GM12878 (cell line): Measurements from ENCODE around the gene HLA-DMA. TPM values are rescaled to one million over a fixed set of nuclear protein-coding genes. Genes with fewer than 3 reads are reported as not detected.

Experiments
- ATAC-seq: fragments of 200-7000 bp; cut with Tn5 transposase; 3 replicates; pipeline ENCODE4 v1.9.1; 2020; ENCODE audit warnings: mild to moderate bottlenecking, moderate library complexity
- BruUV-seq: library from RNA; stranded (reverse); fragments of 400-500 nt; replicated peaks from 2 replicates; lab custom pipeline; 2021; lab: Mats Ljungman, UMichigan
- CTCF ChIA-PET: fragments of 300-600 bp; sonication (Branson Sonifier 250); formaldehyde crosslinking; extraction: SDS; loops from one replicate; lab custom pipeline; 2021; ENCODE audit warnings: inconsistent platforms; lab: Yijun Ruan, JAX
- POLR2A ChIA-PET: fragments of 350-600 bp; formaldehyde crosslinking; extraction: SDS; loops from one replicate; lab custom pipeline; 2021; ENCODE audit warnings: inconsistent platforms; lab: Charles Lee
- RAD21 ChIA-PET: fragments of 300-600 bp; sonication (Branson Sonifier 250); formaldehyde crosslinking; loops from one replicate; lab custom pipeline; 2023; ENCODE audit warnings: antibody characterized with exemption; ENCODE audit not compliant: unreplicated experiment; lab: Charles Lee
- SMC1A ChIA-PET: fragments of 300-600 bp; sonication (Branson Sonifier 250); formaldehyde crosslinking; loops from one replicate; lab custom pipeline; 2023; ENCODE audit not compliant: unreplicated experiment, uncharacterized antibody; lab: Charles Lee
- DNase-seq: peaks from one replicate; pipeline ENCODE4 v3.0.0-alpha.2; 2011; ENCODE audit warnings: low read depth, low spot score
- FAIRE-seq: peaks from 3 replicates; lab custom pipeline; 2011; peaks lifted over from hg19 to GRCh38; lab: Jason Lieb, UNC
- H2AFZ ChIP-seq: 2 replicates; pipeline ENCODE4 v1.6.0; 2011; ENCODE audit warnings: low read depth, low read length, control low read depth; ENCODE audit not compliant: control insufficient read depth
- H3K27ac ChIP-seq: 2 replicates; pipeline ENCODE4 v1.5.1; 2011; ENCODE audit warnings: control low read depth; ENCODE audit not compliant: control insufficient read depth, insufficient read depth
- H3K27me3 ChIP-seq, 2 experiments: replicated peaks in 1 of 2; 2 replicates each; pipeline versions ENCODE4 v1.6.0 to v1.6.1; 2011; ENCODE audit warnings: low read length in 1 of 2; ENCODE audit not compliant: control insufficient read depth in 2 of 2, insufficient read depth in 2 of 2
- H3K36me3 ChIP-seq, 2 experiments: 2 replicates each; pipeline ENCODE4 v1.5.1; 2011; ENCODE audit warnings: low read length in 1 of 2; ENCODE audit not compliant: control insufficient read depth in 2 of 2, insufficient read depth in 2 of 2
- H3K4me1 ChIP-seq: 2 replicates; pipeline ENCODE4 v1.6.1; 2011; ENCODE audit warnings: mild to moderate bottlenecking, low read length, moderate library complexity, mixed read lengths; ENCODE audit not compliant: control insufficient read depth, insufficient read depth
- H3K4me2 ChIP-seq: 2 replicates; pipeline ENCODE4 v1.6.0; 2011; ENCODE audit warnings: control low read depth; ENCODE audit not compliant: control insufficient read depth, insufficient read depth
- H3K4me3 ChIP-seq: fragments of 200-600 bp; sonication (generic); 2 replicates; pipeline ENCODE4 v1.5.1; 2016
- H3K79me2 ChIP-seq: 2 replicates; pipeline ENCODE4 v1.6.0; 2011; ENCODE audit warnings: low read length; ENCODE audit not compliant: control insufficient read depth, insufficient read depth
- H3K9ac ChIP-seq: 2 replicates; pipeline ENCODE4 v1.8.0; 2011; ENCODE audit warnings: low read length, control low read depth, mixed read lengths; ENCODE audit not compliant: control insufficient read depth, insufficient read depth
- H3K9me3 ChIP-seq: replicated peaks from 3 replicates; pipeline ENCODE4 v1.5.1; 2011; ENCODE audit warnings: mild to moderate bottlenecking, low read length; ENCODE audit not compliant: control insufficient read depth, insufficient read depth
- H4K20me1 ChIP-seq: 2 replicates; pipeline ENCODE4 v1.6.0; 2011; ENCODE audit not compliant: control insufficient read depth, insufficient read depth
- CUX1 ChIP-seq: IDR thresholded peaks from 2 replicates; pipeline ENCODE4 v1.6.1; 2012; ENCODE audit warnings: improper control_type of control experiment, low read depth, low read length; ENCODE audit not compliant: insufficient replicate concordance
- PAX8 ChIP-seq: fragments of 450-650 bp; IDR thresholded peaks from 2 replicates; pipeline ENCODE4 v1.6.1; 2017; ENCODE audit warnings: mild to moderate bottlenecking, moderate library complexity
- POLR2AphosphoS2 ChIP-seq: IDR thresholded peaks from 2 replicates; pipeline ENCODE4 v1.6.1; 2011; ENCODE audit warnings: low read depth, mild to moderate bottlenecking, low read length, improper control_type of control experiment, moderate library complexity
- POLR2AphosphoS5 ChIP-seq: IDR thresholded peaks from 2 replicates; pipeline ENCODE4 v1.6.1; 2011; ENCODE audit warnings: mild to moderate bottlenecking, low read length, inconsistent platforms
- RAD51 ChIP-seq: fragments of 450-650 bp; IDR thresholded peaks from 2 replicates; pipeline ENCODE4 v1.6.1; 2016; ENCODE audit warnings: moderate library complexity, mild to moderate bottlenecking, inconsistent platforms
- USF2 ChIP-seq: IDR thresholded peaks from 2 replicates; pipeline ENCODE4 v1.6.1; 2011; ENCODE audit warnings: low read depth, low read length, improper control_type of control experiment, borderline replicate concordance
- WGBS: methylation state at CpG from one replicate; pipeline ENCODE4 v1.1.6; 2016; ENCODE audit warnings: low lambda C conversion rate; ENCODE audit not compliant: insufficient replicate concordance, insufficient coverage; ENCODE audit errors: missing lambda C conversion rate; 5-methylcytosine and 5-hydroxymethylcytosine counted together
- in situ Hi-C: fragments of 300-500 bp; cut with MboI; formaldehyde crosslinking; loops from 9 replicates; pipeline ENCODE4 v1.14.3; 2018; ENCODE audit warnings: mixed read lengths
- intact Hi-C: fragments of 100-400 bp; cut with micrococcal nuclease; formaldehyde crosslinking; loops from one replicate; pipeline ENCODE4 v1.14.2; 2022; ENCODE audit not compliant: unreplicated experiment
- polyA plus RNA-seq, 11 experiments: library from polyadenylated mRNA; depleted of rRNA in 4 of 11; unstranded in 6 of 11; stranded (reverse) in 5 of 11; fragments of >200 nt; fragmentation: Nextera tagmentation in 4 of 11; fragmentation: Illumina TruSeq in 1 of 11; extraction: Ambion mirVana in 4 of 11; extraction: Trizol in 1 of 11; gene quantifications; 1 replicate in 1 of 11; 2 replicates in 10 of 11; pipeline versions ENCODE4 v1.2.1 to v1.2.3, GENCODE V29; 2011 to 2016; ENCODE audit warnings: inconsistent platforms in 2 of 11, missing spikeins in 2 of 11, low read depth in 1 of 11
- total RNA-seq, 4 experiments: library from RNA; depleted of rRNA in 3 of 4; stranded (reverse); fragments of >200 nt in 3 of 4; fragmentation: Illumina TruSeq in 1 of 4; extraction: Trizol in 1 of 4; gene quantifications; 2 replicates each; pipeline versions ENCODE4 v1.2.1 to v1.2.3, GENCODE V29; 2013 to 2021

Gene HLA-DMA
- total and polyA plus RNA-seq, 10 of the 15 experiments (the other 5 are each of a cell fraction or from before 2014, with no cell fraction given) = 177 to 552 (median 309) TPM

GRCh38 chr6:32983493-32983848 lies 30.6 kb upstream of the HLA-DMA start (continued):
- no peak for TF ChIP-seq USF2
- TF ChIP-seq, all 136 proteins: peak for 0

- no peak overlapping the region for H3K4me2 ChIP-seq
- RAD21 ChIA-PET = interaction anchor here (0.9 to 9.0 kb wide), 17 partner anchors 10 to 144 kb away, joined by 3 to 135 read pairs (median 25); partner anchors contain the start of genes BRD2, HLA-DMA, HLA-DMB and TAP2
- no peak for TF ChIP-seq RAD51
- peak; percentile 75 for TF ChIP-seq POLR2AphosphoS2
- TF ChIP-seq POLR2AphosphoS5 = peak; percentile 70
- TF ChIP-seq CUX1 = peak; percentile 30
- TF ChIP-seq PAX8 = no peak
- no peaks in the 10 kb centered on the region for H3K27me3 ChIP-seq
- no peak overlapping the region for H2AFZ ChIP-seq
- 33% methylated on average over 6 of the region's 6 CpGs for WGBS
- H3K9ac ChIP-seq = no peak overlapping the region
- H3K79me2 ChIP-seq = peaks cover 8% of the 10 kb centered on the region
- in situ Hi-C loops (no loop called here), intact Hi-C loops (no loop called here)
- H3K27ac ChIP-seq = no peak overlapping the region
- H3K4me3 ChIP-seq = no peak overlapping the region
- POLR2A ChIA-PET = interaction anchor here (0.8 to 2.6 kb wide), 6 partner anchors 8 to 97 kb away, joined by 3 to 42 read pairs (median 10); partner anchors contain the start of gene HLA-DMA
- SMC1A ChIA-PET = interaction anchor here (0.6 to 9.4 kb wide), 19 partner anchors 10 to 142 kb away, joined by 3 to 195 read pairs (median 27); partner anchors contain the start of genes HLA-DMA and TAP2
- DNase-seq = no peak
- peaks cover 20 to 27% of the 10 kb centered on the region in 2 experiments for H3K36me3 ChIP-seq
- peaks cover 4% of the 10 kb centered on the region for H3K4me1 ChIP-seq
- BruUV-seq = no TSS peak
- FAIRE-seq = no peak
- peaks cover 4% of the 10 kb centered on the region; the same call in 1 of the 2 replicates for H4K20me1 ChIP-seq
- CTCF ChIA-PET = interaction anchor here (0.6 to 9.2 kb wide), 22 partner anchors 9 to 266 kb away, joined by 3 to 367 read pairs (median 11); partner anchors contain the start of genes BRD2, HLA-DMA, HLA-DMB and HLA-DPB1
- ATAC-seq = peak; percentile 3
- no peaks in the 10 kb centered on the region for H3K9me3 ChIP-seq
Observed at GRCh38 chr6:32982702-32983492, 30.0 kb upstream of the HLA-DMA start.
